ES-I3 (cell line): Measurements from ENCODE around the gene LDB2.

Source experiments
- H3K36me3 ChIP-seq: 2 replicates; pipeline ENCODE4 v1.6.1; 2013; ENCODE audit warnings: mild to moderate bottlenecking, low read length, control low read depth, moderate library complexity; ENCODE audit not compliant: insufficient read depth
- H3K4me1 ChIP-seq: 2 replicates; pipeline ENCODE4 v1.6.1; 2013; ENCODE audit warnings: mild to moderate bottlenecking, control low read depth, low read length; ENCODE audit not compliant: insufficient read depth
- H3K9ac ChIP-seq: 2 replicates; pipeline ENCODE4 v1.6.1; 2013; ENCODE audit warnings: low read depth, mild to moderate bottlenecking, low read length, moderate library complexity
- H3K9me3 ChIP-seq: 2 replicates; pipeline ENCODE4 v1.6.1; 2013; ENCODE audit warnings: mild to moderate bottlenecking, low read length, moderate library complexity; ENCODE audit not compliant: control insufficient read depth, insufficient read depth

The LDB2 gene

GRCh38 chr4:16788868-16789267, 109.6 kb downstream of the LDB2 start:
- Histone ChIP-seq H3K9ac (no peak overlapping the region), H3K36me3 (no peaks in the 10 kb centered on the region), H3K9me3 (no peaks in the 10 kb centered on the region), H3K4me1 (peaks cover 18% of the 10 kb centered on the region)

- Histone ChIP-seq H3K9me3 (no peaks in the 10 kb centered on the region), H3K4me1 (peaks cover 27% of the 10 kb centered on the region), H3K36me3 (no peaks in the 10 kb centered on the region), H3K9ac (no peak overlapping the region)
Observed at GRCh38 chr4:16785793-16786527, 112.5 kb downstream of the LDB2 start.

- Histone ChIP-seq H3K9ac (no peak overlapping the region), H3K36me3 (no peaks in the 10 kb centered on the region), H3K4me1 (peaks cover 10% of the 10 kb centered on the region), H3K9me3 (no peaks in the 10 kb centered on the region)
Observed at GRCh38 chr4:16783119-16783518, 115.3 kb downstream of the LDB2 start.

GRCh38 chr4:16779028-16779675, 119.3 kb downstream of the LDB2 start:
- Histone ChIP-seq H3K36me3 (no peaks in the 10 kb centered on the region), H3K9me3 (no peaks in the 10 kb centered on the region), H3K9ac (no peak overlapping the region), H3K4me1 (peaks cover 22% of the 10 kb centered on the region)

GRCh38 chr4:16777726-16778125, 120.7 kb downstream of the LDB2 start:
- no peaks in the 10 kb centered on the region for H3K9me3 ChIP-seq
- peaks cover 12% of the 10 kb centered on the region; the same call in 1 of the 2 replicates for H3K4me1 ChIP-seq
- H3K9ac ChIP-seq: no peak overlapping the region
- H3K36me3 ChIP-seq: no peaks in the 10 kb centered on the region

- Histone ChIP-seq H3K4me1 (peaks cover 12% of the 10 kb centered on the region; the same call in 1 of the 2 replicates), H3K36me3 (no peaks in the 10 kb centered on the region), H3K9me3 (no peaks in the 10 kb centered on the region), H3K9ac (no peak overlapping the region)
Observed at GRCh38 chr4:16775411-16776154, 122.9 kb downstream of the LDB2 start.

GRCh38 chr4:16772366-16772850, 126.0 kb downstream of the LDB2 start:
- no peaks in the 10 kb centered on the region for H3K36me3 ChIP-seq
- peaks cover 12% of the 10 kb centered on the region; the same call in 1 of the 2 replicates for H3K4me1 ChIP-seq
- H3K9ac ChIP-seq: no peak overlapping the region
- no peaks in the 10 kb centered on the region for H3K9me3 ChIP-seq

GRCh38 chr4:16770710-16771285, 127.6 kb downstream of the LDB2 start:
- H3K9me3 ChIP-seq: no peaks in the 10 kb centered on the region

GRCh38 chr4:16767861-16768260, 130.6 kb downstream of the LDB2 start:
- Histone ChIP-seq H3K36me3 (no peaks in the 10 kb centered on the region), H3K9ac (no peak overlapping the region), H3K9me3 (no peaks in the 10 kb centered on the region), H3K4me1 (no peaks in the 10 kb centered on the region)

More at GRCh38 chr4:16770710-16771285, 127.6 kb downstream of the LDB2 start:
- H3K9ac ChIP-seq: no peak overlapping the region
- peaks cover 4% of the 10 kb centered on the region; the same call in 1 of the 2 replicates for H3K4me1 ChIP-seq
- H3K36me3 ChIP-seq: no peaks in the 10 kb centered on the region

- no peak overlapping the region for H3K9ac ChIP-seq
- H3K36me3 ChIP-seq: no peaks in the 10 kb centered on the region
- H3K9me3 ChIP-seq: no peaks in the 10 kb centered on the region
- H3K4me1 ChIP-seq: no peaks in the 10 kb centered on the region
Observed at GRCh38 chr4:16767251-16767650, 131.2 kb downstream of the LDB2 start.

GRCh38 chr4:16765546-16765945, 132.9 kb downstream of the LDB2 start:
- no peaks in the 10 kb centered on the region for H3K36me3 ChIP-seq
- no peaks in the 10 kb centered on the region for H3K9me3 ChIP-seq
- no peak overlapping the region for H3K9ac ChIP-seq
- no peaks in the 10 kb centered on the region for H3K4me1 ChIP-seq

GRCh38 chr4:16764622-16765021, 133.8 kb downstream of the LDB2 start:
- Histone ChIP-seq H3K36me3 (no peaks in the 10 kb centered on the region), H3K9ac (no peak overlapping the region), H3K9me3 (no peaks in the 10 kb centered on the region), H3K4me1 (no peaks in the 10 kb centered on the region)

GRCh38 chr4:16760617-16761363, 137.7 kb downstream of the LDB2 start:
- no peak overlapping the region for H3K9ac ChIP-seq
- no peaks in the 10 kb centered on the region for H3K9me3 ChIP-seq
- H3K4me1 ChIP-seq: no peaks in the 10 kb centered on the region
- H3K36me3 ChIP-seq: no peaks in the 10 kb centered on the region
